Activated naive CD4-positive, alpha-beta T cell treated with Interleukin-2 at 50 U/mL for 16 hours (primary cell): Measurements from ENCODE around the gene ODF2L.
A peak's percentile ranks its signal among the peaks of the same experiment; 100 is the strongest.

Experiments
- DNase-seq: peaks from one replicate; pipeline ENCODE4 v3.0.0-alpha.2; 2020

Gene ODF2L, protein sequence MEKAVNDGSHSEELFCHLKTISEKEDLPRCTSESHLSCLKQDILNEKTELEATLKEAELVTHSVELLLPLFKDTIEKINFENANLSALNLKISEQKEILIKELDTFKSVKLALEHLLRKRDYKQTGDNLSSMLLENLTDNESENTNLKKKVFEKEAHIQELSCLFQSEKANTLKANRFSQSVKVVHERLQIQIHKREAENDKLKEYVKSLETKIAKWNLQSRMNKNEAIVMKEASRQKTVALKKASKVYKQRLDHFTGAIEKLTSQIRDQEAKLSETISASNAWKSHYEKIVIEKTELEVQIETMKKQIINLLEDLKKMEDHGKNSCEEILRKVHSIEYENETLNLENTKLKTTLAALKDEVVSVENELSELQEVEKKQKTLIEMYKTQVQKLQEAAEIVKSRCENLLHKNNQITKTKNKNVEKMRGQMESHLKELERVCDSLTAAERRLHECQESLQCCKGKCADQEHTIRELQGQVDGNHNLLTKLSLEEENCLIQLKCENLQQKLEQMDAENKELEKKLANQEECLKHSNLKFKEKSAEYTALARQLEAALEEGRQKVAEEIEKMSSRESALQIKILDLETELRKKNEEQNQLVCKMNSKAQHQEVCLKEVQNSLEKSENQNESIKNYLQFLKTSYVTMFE

DNA sequence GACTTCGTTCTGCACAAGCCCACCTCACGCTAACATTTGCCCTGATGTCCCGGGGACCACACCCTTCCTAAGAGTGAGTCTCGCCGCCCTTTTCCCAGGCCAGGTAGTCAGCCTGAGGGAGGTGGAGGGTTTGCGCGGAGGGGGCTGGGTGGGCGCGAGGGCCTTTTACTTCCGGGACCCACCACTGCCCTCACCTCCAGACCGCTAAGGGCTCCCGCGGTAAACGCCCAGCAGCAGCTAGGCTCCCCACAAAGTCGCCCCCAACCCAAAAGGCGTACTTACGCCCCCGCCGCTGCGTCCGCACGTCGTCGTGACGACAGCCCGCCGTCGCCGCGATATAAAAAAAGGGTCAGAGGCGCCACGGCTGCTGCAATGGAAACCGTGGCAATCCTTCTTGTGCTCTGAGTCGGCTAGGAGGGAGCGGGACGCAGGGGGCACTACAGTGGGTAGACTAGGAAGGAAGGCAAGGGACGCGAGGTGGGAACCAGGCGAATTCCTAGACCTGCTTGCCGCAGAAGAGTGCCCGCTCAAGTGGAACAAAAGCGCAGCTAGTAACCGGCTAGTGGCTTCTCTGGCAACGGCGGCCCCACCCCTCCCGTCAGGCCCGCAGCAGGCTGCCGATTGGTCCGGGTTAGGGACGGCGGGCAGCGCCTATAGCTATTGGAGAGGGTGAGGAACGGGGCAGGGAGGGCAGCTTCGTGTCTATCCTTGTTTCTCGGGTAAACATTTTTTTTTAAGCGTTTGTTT is at the start of gene ODF2L:
TSS of gene ODF2L (minus strand) at position 573 of the 747 bp plus-strand sequence. CDS start 9,296 bp downstream, outside the sequence.
- peak; percentile 90 for DNase-seq

DNA sequence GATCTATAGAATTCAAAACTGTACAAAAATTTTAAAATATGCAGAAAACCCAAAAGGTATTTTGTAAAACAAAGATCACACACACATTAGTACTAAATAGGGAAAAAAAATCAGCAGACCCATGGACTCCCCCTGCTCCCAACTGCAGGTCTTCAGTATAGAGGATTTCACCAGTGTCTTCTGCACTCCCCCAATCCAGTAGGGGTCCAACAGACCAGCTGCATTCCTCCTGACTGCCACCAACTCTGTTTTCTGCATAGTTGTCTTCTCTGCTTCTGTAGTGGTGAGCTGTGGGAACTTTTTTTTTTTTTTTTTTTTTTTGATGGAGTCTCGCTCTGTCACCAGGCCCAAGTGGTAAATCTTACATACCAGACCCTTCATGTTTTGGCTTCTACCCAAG is 49.8 kb upstream of the ODF2L start:
- DNase-seq = no peak

DNA sequence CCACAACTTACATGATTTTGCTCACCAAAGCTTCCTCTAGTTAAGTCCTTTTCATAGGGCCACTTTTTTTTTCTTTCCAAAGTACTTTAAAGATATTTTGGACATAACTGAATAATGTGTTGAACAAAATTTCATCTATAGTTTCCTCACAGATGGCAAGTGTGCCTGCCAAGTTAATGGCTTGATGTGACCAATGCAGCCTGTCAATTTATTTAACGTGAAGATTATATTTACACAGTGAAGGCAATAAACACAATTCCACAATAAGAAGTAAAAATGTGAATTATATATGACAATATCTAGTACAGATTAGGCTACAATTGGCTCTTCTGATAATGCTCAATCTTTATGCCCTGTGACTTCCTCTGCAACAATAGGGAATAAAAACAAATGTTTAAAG is 45.9 kb upstream of the ODF2L start:
- DNase-seq = no peak

DNA sequence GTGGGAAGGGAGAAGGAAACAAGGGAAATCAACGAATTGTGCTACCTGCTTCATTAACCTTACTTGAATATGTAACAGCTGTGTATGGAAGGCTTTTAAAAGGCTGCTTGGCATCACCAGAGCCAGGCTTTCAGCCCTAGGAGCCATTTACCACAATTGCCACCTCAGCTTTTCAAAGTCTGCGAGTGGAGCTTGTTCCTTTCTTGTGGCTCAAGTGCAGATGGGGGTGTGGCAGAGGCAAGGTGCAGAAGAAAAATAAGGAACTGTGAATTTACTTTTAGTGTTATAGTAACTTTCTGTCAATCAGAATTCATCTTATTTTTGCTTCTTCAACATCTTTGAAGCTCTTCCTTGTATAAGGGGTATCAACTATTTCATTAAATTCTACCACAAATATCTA is 45.5 kb upstream of the ODF2L start:
- no peak for DNase-seq

DNA sequence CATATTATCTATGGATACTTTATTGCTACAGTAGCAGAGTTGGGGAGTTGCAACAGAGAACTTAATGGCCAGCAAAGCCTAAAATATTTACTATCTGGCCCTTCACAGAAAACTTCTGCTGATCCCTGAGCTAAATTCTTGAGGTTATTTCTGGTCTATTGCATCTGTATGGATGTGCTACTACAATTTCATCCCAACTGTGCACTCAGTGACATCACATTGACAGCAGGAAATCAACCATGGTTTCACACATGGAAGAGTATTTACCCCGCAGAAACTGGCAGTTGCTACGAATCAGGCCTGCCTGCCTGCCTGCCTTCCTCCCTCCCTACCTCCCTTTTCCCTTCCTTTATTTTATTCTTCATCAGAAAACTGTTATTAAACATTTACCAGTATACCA is 39.9 kb upstream of the ODF2L start:
- no peak for DNase-seq

DNA sequence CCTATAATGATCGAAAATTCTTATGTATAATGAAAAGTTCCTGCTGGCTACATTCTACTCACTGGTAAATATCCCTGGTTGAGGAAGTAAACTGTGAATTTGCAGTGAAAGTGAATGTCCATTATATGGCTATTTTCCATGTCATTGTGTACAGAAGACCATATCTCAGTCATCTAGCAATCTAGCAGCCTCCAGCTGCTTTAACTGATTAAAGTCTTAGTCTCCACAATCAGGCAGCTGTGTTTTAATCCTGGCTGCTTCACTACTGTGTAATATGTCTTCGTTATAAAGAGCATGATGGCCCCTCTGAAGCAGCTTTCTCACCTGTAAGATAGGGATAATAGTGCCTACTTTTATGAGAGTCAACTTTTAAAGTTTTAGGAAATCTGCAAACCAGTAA is 39.2 kb upstream of the ODF2L start:
- DNase-seq = no peak

DNA sequence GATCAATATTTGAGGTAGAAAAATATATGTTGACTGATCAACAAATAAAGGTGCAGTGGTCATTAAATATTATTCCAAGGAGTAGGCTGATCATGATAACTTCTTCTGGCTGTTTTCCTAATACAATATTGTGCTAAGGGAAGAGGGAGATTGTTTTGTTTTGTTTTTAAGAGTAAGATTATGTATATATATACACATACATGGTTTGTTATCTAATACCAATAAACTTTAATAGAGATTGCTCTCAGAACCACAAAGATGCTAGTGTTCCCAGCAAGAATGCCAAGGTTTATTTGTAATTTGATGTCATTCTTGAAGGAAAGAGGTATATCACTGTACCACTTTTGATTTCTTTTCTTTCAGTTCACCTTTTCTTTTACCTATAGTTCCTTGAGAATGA is 37.9 kb upstream of the ODF2L start:
- no peak for DNase-seq

DNA sequence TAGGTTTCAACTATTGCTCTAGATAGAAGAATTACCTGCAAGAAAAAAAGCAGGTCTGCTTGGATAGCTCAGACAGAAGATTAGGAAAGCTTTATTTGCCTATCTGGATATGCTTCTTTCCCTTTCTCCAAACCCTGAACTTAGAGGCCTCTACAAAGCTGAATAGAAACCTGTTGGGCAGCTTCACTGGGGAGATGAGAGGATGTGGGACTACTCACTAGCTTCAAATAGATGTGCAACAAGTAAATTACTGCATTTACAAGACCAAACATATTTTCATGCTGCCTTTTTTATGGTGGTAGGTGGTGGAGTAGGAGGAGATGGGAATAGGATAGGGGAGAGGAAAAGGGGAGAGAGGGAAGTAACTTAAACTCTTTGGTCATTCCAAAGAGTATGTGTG is 34.3 kb upstream of the ODF2L start:
- no peak for DNase-seq

DNA sequence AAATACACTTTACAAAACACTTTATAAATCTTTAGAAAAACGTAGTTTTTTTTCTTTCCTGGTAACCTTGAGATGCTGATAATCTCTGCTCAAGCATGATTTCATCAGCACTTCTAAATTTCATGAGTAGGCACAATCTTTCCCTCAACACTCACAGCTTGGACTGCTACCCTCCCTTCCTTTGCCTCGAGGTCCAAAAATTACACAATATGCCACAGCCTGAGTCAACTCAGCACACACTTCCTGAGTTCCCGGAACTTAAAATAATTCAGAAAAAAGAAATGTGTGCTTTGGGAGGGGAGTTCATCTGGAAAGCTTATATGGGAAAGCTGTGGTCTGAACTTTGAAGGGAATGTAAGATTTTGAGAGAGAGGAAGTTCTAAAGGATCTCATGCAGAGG is 33.7 kb upstream of the ODF2L start:
- DNase-seq = no peak

DNA sequence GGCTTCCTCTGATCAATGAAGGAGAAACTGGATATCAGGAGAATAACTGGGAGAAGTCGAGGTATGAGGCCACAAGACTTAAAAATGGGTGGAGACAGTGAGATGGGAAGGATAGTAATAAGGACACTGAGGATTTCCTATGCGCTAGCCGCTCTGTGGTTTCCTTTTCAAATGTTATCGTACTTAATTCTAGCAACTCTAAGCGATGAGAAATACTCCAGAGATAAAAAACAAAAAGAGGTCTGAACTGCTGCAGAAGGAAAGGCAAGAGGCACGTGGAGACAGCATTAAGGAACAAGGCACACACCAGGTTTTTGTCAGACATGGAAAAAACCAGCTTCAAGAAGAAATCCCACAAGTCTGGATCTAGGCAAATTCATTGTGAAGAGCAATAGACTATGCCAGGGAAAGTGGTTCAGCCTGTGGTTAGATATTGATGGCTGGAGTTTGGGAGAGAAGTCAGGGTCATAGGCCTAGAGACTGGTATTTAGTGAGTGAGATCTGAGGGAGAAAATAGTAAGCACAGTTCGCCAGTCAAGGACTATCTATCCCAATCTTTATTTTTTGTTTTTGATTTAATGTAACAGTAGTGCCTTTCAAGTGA is 33.1 kb upstream of the ODF2L start:
- DNase-seq = no peak

DNA sequence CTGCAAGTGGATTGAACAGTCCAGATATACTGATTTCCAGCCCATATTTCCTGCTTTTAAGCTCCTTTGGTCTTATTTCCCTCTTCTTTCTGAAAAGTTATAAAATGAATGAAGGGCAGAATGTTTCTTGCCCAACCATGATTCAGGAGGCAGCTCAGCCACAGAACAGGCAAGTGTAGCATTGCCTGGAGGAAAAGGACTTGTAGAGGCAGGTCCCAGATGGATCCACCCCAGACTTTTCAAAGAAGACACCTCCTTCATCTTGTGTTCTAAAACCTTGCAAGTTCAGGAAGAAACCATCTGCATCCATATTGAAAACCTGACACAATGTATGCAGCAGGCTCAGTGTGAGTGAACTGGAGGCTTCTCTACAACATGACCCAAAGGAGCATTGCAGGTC is 27.8 kb upstream of the ODF2L start, which contains the start of gene CLCA2:
TSS of gene CLCA2 (plus strand) at position 299 of the 400 bp plus-strand sequence. CDS start at position 376, 77 bp downstream.
- no peak for DNase-seq

DNA sequence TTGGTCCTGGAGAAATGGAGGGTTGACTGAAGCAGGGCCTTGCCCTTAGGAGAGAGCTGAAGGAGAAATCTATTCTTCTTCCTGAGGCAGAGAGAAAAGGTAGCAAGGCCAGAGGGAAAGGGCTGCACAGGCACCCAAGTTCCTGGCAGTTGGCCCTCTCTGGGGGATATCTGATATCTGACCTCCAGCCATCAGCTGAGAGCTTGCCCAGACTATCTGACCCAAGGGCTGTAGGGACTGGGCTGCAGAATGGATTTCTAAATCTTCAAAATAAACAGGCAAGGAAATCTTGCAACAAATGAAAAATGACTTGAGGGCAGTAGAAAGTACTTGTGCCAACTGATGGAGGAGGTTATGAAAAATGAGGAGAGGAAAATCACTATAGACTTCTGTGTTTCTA is 27.4 kb upstream of the ODF2L start:
- no peak for DNase-seq

DNA sequence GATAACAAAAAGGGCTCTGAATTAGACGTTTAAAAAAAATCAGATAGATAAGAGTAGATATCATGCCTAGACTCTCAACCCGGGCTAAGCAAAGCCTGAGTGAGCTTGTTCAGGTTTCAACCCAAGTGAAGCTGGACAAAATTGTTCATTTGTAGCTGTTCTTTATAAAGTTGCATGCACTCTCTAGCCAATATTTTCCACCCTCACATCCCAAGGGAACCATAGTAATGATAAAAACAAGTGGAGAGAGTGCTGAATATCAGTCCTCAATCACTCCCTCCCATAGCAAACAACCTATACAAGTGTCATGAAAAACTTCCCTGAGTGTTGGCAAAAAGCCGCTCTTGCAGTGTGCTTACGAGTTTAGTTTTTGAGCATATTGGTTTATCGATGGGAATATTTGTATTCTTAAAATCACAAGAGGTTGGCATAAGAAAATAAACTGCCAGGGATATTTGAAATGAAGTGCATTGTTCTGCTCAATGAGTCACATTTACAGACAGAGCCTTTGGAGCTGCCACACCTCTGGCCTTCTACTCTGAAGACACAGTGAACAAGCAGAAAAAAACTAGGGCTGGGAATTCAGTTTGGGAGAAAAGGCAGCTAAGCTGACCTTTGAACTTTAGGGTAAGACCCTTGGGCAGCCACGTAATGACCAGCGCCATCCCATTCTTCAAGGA is 25.6 kb upstream of the ODF2L start:
- DNase-seq = no peak

DNA sequence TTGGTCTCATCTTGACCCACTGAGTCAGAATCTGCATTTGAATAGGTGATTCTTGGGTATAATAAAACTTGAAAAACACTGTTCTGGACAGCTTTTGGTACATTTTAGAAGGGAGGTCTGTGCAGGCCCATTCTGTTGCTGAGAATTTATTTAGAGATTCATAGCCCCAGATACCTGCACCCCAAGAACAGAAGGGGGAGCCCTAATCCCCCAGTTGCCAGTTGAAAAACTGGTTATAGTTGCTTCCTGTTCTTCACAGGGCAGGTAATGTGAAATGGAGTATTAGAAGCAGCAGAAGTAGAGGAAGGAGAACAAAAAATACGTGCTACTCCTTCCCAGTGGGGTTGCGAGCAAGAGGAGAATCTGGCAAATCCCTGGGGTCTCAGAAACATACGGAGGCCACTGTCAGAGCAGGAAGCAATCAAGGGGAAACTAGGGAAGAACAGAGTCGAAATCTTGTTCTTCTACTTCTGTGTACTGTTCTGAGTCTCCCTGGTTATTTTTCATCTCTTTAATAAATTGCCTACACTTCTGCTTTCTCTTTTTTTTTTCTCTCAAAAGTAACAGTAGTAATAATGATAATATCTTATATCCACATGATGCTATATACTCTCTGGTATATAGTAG is 23.3 kb upstream of the ODF2L start:
- peak; percentile 25 for DNase-seq

DNA sequence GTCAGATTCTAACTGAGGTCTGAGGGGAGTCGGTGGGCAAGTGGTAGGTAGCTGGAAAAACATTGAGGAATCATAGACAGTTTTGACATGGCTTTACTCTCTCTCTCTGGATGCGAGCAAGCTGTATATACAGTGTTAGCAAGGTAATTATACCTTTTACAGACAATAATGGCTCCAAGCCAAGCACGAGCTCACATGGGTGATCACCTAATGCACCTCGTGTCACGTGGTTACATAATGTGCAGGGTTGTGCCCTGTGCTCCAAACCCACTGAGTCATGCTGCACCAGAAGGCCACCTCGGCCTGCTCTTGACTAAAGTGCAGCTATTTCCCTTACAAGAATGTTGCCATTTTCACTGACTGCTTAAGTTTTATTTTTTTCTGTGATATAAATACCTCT is 20.2 kb upstream of the ODF2L start:
- no peak for DNase-seq

DNA sequence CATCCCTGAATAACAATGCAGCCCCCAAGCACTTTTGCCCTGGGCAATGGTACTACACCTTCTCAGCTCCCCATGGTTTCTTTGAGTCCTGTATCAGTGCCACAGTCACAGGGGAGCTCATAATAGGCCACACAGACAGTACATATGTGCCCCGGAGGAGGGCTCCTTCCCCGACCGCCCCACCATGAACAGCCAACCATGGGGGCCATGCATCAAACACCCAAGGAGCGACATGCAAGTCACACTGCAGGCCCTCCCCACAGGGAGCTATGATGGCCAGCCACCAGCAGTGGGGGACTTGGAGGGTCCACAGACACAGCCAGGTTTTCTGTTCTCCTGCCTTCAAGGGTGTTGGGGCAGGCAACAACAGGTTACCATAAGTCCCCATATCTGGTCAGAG is 14.8 kb upstream of the ODF2L start:
- no peak for DNase-seq

DNA sequence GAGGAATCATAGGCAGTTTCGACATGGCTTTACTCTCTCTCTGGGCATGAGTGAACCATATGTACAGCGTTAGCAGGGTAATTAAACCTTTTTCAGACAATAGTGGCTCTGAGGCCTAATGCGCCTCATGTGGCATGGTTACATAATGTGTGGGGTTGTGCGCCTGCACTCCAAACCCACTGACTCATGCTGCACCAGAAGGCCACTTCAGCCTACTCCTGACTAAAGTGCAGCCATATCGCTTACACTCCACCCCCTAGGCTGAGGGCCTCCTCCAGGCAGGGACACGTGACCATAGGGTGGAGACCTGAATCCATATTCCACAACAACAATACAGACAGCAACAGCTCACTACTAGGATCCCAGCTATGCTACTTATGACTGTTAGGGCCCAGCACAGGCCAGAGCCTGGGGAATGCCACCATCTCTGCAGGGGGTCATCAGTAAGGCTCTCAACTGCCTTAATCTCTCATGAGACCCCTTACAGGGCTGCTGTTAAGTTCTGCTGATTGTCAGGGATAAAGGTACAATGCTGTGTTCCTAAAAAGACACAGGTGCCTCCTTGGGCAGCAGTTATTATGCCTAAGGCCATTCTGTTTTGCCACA is 13.4 kb upstream of the ODF2L start:
- no peak for DNase-seq

DNA sequence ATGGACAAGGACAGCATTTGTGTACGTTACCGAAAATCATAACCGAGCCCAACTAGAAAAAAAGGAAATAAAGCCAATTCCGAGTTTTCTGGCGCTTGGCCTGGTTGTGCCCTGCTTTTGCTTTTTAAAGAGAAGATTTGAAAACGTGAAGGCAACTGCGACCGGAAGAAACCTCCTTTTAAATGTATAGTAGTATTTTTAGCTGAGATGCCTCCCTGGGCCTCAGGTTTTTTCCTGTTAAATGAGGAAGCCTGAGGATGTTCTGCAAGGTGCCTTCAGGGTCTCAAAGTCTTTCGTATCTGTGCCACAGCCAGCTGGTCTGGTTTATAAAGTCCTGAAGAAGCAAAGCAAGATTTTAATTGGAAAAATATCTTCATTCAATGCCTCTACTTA is 371 bp upstream of the ODF2L start:
- no peak for DNase-seq

DNA sequence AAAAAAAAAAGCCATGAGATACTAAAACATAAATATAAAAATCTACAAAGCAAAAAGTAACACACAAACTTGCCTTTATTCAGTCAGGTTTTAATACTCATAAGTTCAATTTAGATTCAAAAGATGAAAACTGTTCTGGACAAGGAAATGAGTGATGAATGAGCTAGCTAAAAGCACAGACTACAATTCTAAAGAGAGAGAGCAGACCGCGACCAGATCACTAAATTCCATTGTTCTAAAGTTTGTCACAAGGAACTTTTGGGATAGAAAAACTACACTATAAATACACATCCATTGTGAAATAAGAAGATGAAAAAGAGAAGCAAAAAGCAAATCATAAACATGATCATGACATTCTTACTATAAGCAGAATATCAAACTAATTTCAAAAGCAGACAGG is 1.7 kb downstream of the ODF2L start:
- DNase-seq = no peak

DNA sequence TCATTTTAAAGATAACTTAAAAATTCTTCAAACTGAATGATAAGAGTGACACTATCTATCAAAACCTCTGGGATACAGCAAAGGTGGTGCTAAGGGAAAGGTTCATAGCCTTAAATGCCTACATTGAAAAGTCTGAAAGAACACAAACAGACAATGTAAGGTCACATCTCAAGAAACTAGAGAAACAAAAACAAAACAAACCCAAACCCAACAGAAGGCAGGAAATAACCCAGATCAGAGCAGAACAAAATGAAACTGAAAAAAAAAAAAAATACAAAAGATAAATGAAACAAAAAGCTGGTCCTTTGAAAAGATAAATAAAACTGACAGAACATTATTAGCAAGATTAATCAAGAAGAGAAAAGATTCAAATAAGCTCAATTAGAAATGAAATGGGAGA is 6.8 kb downstream of the ODF2L start:
- no peak for DNase-seq

DNA sequence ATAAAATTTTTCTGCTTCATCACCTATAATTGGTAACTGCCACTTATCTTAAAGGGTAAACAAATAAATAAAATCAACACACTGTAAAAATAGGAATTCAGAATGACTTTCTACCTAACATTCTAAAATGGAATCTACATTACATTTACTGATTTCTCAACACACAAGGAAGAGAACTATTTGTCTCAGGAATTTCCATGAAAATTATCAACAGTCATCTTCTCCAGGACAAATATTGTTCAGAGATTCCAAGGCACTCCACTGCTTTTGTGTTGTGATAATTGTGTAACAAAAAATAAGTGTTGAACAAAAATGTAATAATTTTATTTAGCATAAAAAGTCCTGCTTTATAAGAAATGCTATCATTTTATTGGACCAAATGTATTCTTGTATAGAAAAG is 7.3 kb downstream of the ODF2L start:
- no peak for DNase-seq
